ENCODE results near the gene HSD17B12.
A peak's percentile ranks its signal among the peaks of the same experiment; 100 is the strongest.
"Not testable (repeated sequence)": the region's sequence is repeated elsewhere in the genome, so short reads cannot be mapped to it uniquely, and the experiment has no call there.

The HSD17B12 gene

DNA sequence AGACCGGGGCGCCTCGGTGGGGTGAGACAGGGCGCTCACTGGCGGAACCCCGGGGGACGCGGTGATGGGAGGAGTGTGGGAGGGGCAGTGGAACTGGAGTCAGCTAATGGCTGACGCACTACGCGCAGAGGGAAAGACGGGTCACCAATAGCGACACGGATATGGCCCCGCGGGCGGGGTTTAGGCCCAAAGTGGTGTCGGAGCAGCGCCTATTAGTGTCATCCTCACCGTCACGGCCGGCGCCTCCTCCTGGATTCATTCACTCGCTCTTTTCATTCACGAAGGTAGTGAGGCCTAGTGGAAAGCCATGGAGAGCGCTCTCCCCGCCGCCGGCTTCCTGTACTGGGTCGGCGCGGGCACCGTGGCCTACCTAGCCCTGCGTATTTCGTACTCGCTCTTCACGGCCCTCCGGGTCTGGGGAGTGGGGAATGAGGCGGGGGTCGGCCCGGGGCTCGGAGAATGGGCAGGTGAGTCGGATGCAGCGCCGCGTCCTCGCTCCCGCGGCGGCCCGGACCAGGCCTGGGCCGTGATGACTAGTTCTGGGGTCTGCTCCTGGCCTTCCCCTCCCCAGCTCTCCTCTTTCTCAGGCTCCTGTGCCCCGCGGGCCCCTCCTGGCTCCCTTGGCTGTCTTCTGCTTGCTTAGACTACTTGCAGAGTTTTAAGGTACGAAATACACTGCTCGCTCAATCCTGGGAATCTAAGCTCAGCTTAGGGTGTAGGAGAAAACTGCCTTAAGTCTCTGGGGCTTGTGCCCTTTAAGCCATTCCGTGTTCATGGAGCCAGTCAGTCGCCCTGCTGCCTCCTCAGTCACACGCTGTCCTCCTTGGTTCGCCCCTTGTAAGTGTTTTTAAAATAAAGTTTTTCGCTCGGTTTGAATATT, at the start of gene HSD17B12:
Gene HSD17B12, plus strand, starts transcription at position 218 of the 880 bp plus-strand sequence. Its CDS starts 90 bp downstream, at position 308.
- peak; percentile 99 for DNase-seq

- no peak for DNase-seq
Measured at GRCh38 chr11:43631732-43632131, 48.8 kb upstream of the HSD17B12 start.

DNA sequence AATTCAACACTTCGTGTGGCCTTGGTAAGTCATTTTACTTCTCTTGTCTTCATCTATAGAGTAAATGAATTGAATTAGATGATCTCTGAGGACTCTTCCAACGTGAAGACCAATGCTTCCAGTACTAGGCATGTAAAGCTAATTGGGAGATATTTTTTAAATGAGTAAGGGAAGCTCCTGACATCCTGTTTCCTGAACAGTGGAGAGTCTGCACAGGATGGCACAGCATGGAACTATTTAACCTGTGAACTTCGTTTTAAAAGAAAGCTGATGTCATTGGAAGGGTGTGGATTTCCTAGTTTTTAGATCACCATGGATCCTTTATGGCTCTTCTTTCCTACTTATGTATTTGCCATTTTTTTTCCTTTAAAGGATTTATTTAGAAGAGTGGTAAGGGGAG, 48.4 kb upstream of the HSD17B12 start:
- DNase-seq, result no peak

GRCh38 chr11:43638717-43639116, 41.8 kb upstream of the HSD17B12 start:
- no peak for DNase-seq

GRCh38 chr11:43639224-43639623, 41.3 kb upstream of the HSD17B12 start:
- DNase-seq, result no peak

GRCh38 chr11:43639920-43640319, 40.6 kb upstream of the HSD17B12 start:
- DNase-seq, result no peak

DNA sequence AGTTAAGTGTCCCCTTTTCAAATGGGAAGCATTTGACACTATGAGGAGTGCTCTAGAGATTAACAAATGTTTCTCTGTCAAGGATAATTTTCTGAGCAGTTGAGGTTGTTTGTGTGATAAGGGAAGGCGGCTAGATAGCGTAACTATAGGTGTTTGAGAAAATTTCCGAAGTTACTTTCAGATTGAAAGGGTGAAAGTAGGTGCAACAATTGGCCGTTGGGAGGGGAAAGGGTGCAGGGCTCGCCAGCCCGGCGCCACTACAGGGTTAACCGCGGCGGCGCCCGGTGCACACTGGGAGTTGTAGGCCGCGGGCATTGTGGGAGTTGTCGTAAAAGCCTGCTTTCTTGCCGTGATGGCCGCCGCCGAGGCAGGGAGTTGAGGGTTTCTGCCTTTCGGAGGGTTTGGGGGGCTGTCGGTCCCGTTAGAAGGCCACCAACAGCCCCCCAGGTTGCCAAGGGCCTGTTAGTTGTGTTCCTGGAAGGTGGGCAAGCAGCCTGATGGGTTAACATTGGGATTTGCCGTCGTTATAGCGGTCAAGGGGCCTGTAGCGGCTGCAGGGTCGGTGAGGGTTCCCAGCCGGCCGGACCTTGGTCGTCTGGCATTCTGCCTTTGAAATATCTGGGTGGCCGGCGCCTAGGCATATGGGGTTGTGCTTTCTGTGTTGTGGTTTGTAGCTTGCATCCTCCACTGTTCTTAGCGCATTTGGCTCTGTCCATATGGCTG, 36.5 kb upstream of the HSD17B12 start:
- DNase-seq, result peak; percentile 94

DNA sequence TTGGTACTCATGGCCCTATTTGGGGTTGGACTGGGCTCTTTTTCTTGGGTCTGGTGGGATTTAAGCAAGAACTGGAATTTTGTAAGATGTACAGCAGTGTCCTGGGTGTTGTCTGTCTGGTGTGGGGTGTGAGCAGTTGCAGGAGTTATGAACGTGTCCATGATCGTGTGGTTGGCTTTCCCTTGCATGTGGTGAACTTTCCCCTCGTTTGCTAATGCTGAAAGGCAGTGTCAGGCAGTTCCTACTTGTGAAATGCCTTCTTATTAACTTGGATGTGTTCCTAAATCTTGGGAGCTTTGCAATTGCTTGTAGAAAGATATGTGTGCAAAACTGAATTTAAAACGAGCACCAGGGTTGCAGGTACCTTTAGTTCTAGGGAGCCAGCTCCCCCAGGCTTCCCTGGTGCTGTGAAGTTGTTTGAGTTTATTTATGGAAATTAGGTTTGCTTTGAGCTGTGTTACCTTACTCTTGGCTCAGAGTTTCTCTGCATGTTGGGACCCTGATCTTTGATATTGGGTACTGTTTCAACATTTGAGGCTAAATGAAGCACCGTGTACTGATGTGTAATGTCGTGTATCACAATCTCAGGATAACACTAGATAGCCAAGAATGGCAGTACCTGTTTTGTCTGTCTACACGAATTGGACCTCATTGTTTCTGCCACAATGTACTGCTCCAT, 35.8 kb upstream of the HSD17B12 start:
- DNase-seq, result no peak

DNA sequence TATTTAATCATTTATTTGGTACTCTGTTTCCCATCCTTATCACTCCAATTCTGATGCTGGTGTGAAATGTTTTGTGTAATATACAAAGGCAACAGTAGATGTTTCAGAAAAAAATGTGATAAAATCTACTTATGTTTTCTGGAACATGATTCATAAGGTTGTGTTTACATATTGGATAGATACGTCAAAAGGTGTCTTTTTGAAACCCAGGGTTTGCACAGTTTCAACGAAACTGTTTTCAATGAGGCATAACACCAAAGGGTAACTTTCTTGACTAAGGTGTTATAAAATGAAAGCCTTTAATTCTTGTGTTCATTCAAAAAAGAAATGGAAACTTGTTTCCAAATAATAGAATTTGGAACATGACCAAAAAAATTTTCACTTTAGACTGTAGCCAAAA, 33.8 kb upstream of the HSD17B12 start:
- no peak for DNase-seq

- no peak for DNase-seq
Measured at GRCh38 chr11:43648888-43649287, 31.6 kb upstream of the HSD17B12 start.

DNA sequence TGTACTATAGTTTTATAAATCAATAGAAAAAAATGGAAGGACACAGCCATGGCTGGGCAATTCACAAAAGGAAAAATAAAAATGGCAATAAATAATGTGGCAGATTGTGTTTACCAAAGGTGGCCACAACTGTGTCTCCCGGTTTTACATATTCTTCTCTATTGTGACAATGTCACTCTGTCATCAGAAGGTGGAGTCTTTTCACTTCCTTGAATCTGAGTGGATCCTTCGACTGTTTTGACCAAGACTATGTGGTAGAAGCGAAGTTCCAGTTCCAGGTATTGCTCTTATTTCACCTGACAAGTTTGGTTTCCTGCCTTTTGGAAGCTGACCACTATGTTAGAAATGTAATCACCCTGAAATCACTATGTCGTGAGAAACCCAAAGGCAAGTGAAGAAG, 31.0 kb upstream of the HSD17B12 start:
- DNase-seq, result no peak

DNA sequence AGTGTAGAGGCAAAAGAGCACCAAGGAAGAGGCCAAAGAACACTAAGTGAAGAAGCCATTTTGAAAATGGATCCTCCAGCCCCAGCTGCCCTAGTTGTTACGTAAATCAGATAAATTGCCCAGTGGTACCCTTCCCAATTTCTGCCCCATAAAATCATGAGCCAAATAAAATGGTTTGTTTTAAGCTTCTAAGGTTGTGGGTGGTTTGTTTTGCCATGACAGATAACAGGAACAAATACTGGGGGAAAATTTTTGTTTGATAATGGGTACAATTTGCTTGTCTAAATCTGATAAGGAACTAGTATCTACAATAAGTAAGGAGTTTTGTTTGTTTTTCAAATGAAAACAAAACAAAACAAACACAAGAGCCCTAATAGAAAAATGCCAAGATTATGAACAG, 30.6 kb upstream of the HSD17B12 start:
- no peak for DNase-seq

DNA sequence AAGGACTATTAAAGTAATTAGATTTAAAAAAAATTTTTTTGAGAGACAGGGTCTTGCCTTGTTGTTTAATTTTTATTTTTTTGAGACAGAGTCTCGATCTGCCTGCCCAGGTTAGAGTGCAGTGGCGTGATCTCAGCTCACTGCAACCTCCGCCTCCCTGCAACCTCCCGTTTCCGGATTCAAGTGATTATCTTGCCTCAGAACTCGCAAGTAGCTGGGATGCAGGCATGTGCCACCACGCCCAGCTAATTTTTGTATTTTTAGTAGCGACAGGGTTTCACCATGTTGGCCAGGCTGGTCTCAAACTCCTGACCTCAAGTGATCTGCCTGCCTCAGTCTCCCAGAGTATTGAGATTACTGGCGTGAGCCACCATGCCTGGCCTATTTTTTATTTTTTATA, 17.5 kb upstream of the HSD17B12 start:
- not testable (repeated sequence) for DNase-seq

DNA sequence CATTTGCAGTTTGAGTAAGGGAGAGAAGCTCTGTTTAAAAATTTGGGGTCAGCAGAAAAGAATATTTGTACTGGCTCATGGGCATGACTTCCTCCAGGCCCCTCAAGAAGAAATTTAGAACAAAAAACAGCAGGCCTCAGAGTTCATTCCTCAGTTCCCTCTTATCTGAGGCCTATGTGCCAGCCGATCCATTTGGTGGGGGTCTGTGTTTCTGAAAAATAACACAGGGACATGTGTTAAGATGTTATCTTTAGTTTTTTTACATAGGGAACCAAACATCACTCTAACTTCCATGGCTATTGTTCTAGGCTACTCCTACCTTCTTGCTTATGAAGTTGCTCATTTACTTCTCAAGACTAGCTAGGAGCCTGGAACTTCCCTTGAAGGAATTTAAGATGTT, 16.2 kb upstream of the HSD17B12 start:
- no peak for DNase-seq

- not testable (repeated sequence) for DNase-seq
Measured at GRCh38 chr11:43671284-43671683, 9.3 kb upstream of the HSD17B12 start.

GRCh38 chr11:43674560-43674959, 6.0 kb upstream of the HSD17B12 start:
- DNase-seq, result no peak

DNA sequence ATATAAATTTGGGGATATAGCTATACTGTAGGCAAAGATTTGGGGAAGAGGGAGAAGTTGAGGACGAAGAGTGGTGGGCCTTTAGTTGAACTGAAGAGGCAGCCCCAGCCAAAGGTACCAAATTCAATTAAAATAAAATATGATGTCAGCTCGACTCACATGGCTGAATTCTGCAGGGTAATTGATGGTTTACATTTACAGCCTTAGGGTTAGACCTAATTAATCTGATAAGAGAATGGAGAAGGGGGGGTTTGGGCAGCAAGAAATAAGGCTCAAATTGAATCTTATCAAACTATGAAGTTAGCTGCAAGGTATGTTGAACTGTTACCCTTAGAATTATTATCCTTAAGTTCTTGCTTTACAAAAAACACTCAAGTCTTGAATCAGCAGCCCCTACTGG, 3.6 kb upstream of the HSD17B12 start:
- DNase-seq, result no peak

GRCh38 chr11:43681401-43681942, 934 bp downstream of the HSD17B12 start:
- DNase-seq, result no peak

DNA sequence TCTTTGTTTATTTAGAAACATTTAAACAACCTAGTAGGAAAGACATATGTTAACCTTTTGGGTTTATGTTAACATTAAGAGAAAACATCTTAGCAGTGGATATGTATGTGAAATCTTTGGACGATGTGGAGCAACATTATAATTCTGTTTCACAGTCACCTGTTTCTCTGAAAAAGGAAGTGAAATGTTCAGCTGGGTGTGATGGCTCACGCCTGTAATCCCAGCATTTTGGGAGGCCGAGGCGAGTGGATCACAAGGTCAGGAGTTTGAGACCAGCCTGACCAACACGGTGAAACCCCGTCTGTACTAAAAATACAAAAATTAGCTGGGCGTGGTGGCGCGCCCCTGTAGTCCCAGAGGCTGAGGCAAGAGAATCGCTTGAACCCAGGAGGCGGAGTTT, 1.5 kb downstream of the HSD17B12 start:
- not testable (repeated sequence) for DNase-seq

DNA sequence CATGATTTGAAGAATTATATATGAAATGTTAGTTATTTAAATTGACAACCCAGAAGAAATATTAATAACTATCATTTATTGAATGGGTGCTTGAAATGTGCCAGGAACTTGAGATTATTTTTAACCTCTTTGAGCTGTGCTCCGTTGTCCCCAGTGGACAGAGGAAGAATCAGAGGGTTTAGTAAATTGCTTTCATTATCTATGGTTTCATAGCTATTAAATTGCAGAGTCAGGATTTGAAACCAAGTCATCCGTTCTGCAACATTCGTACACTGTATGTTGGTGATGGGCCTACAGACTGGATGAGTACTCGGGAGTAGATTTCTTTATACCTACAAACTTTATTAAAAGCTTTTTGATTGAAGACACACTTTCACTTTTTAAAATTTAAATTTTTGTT, 4.9 kb downstream of the HSD17B12 start:
- DNase-seq, result no peak

GRCh38 chr11:43686207-43686606, 5.7 kb downstream of the HSD17B12 start:
- no peak for DNase-seq

GRCh38 chr11:43687120-43687791, 6.7 kb downstream of the HSD17B12 start:
- DNase-seq, result no peak

- DNase-seq, result no peak
Measured at GRCh38 chr11:43688394-43688793, 7.9 kb downstream of the HSD17B12 start.
